ENCODE measurements around the gene S100A14. TPM values are rescaled to one million over a fixed set of nuclear protein-coding genes. Genes with fewer than 3 reads are reported as not detected.

S100A14 gene
- polyA plus RNA-seq, 2 of the 4 experiments (the other 2 are of a cell fraction), result 0.21 TPM

DNA sequence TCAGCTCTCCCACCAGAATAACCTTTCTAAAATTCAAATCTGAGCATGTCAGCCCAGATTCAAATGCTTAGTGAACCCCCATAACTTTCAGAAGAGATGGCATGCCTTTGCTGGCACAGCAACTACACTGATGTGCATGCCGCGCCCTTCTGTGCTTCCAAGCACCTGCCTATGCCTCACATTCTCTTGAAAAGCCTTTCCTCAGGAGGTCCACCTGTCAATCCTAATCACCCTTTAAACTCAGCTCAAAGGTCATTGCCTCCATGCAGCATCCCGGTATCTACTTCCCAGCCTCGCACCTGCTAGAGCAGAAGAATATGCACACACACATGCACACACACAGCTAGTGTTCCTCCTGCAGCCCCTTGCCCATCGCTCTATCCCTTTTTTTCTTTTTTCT lies 45.3 kb downstream of the S100A14 start:
- no peak for TF ChIP-seq SMC3 (IDR thresholded peaks at IDR 0.05)
- TF ChIP-seq USF2 (IDR thresholded peaks at IDR 0.05), result no peak
- no peak for TF ChIP-seq CBX2 (IDR thresholded peaks at IDR 0.05; ENCODE audit: borderline replicate concordance, low read depth)
- no peak for TF ChIP-seq FOSB (CRISPR knock-in tag; IDR thresholded peaks at IDR 0.05)
- TF ChIP-seq, protein P1, sequence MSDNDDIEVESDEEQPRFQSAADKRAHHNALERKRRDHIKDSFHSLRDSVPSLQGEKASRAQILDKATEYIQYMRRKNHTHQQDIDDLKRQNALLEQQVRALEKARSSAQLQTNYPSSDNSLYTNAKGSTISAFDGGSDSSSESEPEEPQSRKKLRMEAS (IDR thresholded peaks at IDR 0.05), result no peak
- no peak for TF ChIP-seq CHD4 (IDR thresholded peaks at IDR 0.05; ENCODE audit: borderline replicate concordance)
- no peak for TF ChIP-seq HOXB13 (CRISPR knock-in tag; IDR thresholded peaks at IDR 0.05; ENCODE audit: low read depth)
- TF ChIP-seq FOSL2 (IDR thresholded peaks at IDR 0.05), result no peak
- no peak for TF ChIP-seq FOSL2 (CRISPR knock-in tag; IDR thresholded peaks at IDR 0.05)
- TF ChIP-seq, protein P2, sequence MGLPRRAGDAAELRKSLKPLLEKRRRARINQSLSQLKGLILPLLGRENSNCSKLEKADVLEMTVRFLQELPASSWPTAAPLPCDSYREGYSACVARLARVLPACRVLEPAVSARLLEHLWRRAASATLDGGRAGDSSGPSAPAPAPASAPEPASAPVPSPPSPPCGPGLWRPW (IDR thresholded peaks at IDR 0.05), result no peak
- no peak for TF ChIP-seq PHF8 (IDR thresholded peaks at IDR 0.05; ENCODE audit: borderline replicate concordance, low read depth)
- TF ChIP-seq ZFP36 (IDR thresholded peaks at IDR 0.05; ENCODE audit: borderline replicate concordance, partially characterized antibody), result no peak
- TF ChIP-seq EP300 (IDR thresholded peaks at IDR 0.05), result no peak
- TF ChIP-seq TP53 (CRISPR knock-in tag; IDR thresholded peaks at IDR 0.05), result no peak
- TF ChIP-seq FOXS1 (CRISPR knock-in tag; IDR thresholded peaks at IDR 0.05), result no peak
- Histone ChIP-seq H3K4me3 (no peak overlapping the region), H3K9me3 (no peaks in the 10 kb centered on the region), H3K4me1 (peaks cover 36% of the 10 kb centered on the region), H3K4me2 (no peak overlapping the region), H3K27ac (0 out of 6 replicates have a peak overlapping the region, but pooled peaks of 1 of the 2 experiments have one; percentile 8)
- no peak for DNase-seq (ENCODE audit: low read depth in 1 of 2, low spot score in 1 of 2)
- no peak for FAIRE-seq
- WGBS (ENCODE audit: missing lambda C conversion rate), result 85% methylated on average over 5 of the region's 5 CpGs
- ChIA-PET CTCF (interaction anchor here (0.6 to 7.5 kb wide), 17 partner anchors 15 to 701 kb away, joined by 3 to 471 read pairs (median 32); partner anchors contain the start of genes CHTOP, NPR1, S100A1 and S100A13), POLR2A (interaction anchor here (2.5 to 3.4 kb wide), 2 partner anchors 36 to 63 kb away, joined by 12 to 24 read pairs; partner anchors contain the start of genes CHTOP and S100A6)
- no peak for ATAC-seq

DNA sequence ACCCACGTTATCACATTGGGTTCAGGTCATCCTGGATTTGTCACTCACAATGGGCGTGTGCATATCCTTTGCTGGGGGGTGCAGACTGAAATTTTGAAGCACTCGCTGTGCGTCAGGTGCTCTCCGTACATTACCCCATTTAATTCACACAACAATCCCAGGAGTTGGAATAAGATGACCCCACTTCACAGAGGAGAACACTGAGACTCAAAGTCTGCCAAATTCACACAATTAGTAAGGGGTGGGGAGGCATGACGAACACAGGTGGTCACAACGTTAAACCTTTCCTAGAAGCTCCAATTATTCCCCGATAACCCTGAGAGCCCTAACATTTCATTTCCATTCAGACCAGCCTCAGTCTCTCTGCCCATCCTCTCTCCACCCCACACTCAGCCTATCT lies 46.7 kb downstream of the S100A14 start:
- no peak overlapping the region for H3K4me2 ChIP-seq

More for the DNA sequence above, 46.7 kb downstream of the S100A14 start:
- Histone ChIP-seq H3K27ac (peak overlapping the region in 1 of 2 experiments; percentile 97; a peak in 4 of 6 replicates), H3K4me1 (peaks cover 50% of the 10 kb centered on the region), H3K9me3 (no peaks in the 10 kb centered on the region), H3K4me3 (no peak overlapping the region)
- WGBS (ENCODE audit: missing lambda C conversion rate), result 90% methylated on average over 8 of the region's 8 CpGs
- TF ChIP-seq KDM1A (IDR thresholded peaks at IDR 0.05; ENCODE audit: low read depth), result 0 out of 2 replicates have a peak, but pooled peaks have one; percentile 26
- TF ChIP-seq, protein P3, sequence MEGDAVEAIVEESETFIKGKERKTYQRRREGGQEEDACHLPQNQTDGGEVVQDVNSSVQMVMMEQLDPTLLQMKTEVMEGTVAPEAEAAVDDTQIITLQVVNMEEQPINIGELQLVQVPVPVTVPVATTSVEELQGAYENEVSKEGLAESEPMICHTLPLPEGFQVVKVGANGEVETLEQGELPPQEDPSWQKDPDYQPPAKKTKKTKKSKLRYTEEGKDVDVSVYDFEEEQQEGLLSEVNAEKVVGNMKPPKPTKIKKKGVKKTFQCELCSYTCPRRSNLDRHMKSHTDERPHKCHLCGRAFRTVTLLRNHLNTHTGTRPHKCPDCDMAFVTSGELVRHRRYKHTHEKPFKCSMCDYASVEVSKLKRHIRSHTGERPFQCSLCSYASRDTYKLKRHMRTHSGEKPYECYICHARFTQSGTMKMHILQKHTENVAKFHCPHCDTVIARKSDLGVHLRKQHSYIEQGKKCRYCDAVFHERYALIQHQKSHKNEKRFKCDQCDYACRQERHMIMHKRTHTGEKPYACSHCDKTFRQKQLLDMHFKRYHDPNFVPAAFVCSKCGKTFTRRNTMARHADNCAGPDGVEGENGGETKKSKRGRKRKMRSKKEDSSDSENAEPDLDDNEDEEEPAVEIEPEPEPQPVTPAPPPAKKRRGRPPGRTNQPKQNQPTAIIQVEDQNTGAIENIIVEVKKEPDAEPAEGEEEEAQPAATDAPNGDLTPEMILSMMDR (IDR thresholded peaks at IDR 0.05), result no peak
- no peak for TF ChIP-seq CEBPB (IDR thresholded peaks at IDR 0.05)
- no peak for TF ChIP-seq ZFP36 (IDR thresholded peaks at IDR 0.05; ENCODE audit: borderline replicate concordance, partially characterized antibody)
- TF ChIP-seq POLR2AphosphoS2 (conservative IDR thresholded peaks at IDR 0.05; ENCODE audit: low read length), result no peak
- ATAC-seq, result no peak
- no peak for DNase-seq (ENCODE audit: low read depth in 1 of 2, low spot score in 1 of 2)
- POLR2A ChIA-PET, result interaction anchor here (2.4 kb wide), 1 partner anchor 35 kb away, joined by 102 read pairs; the partner anchor contains the start of gene S100A6
- CTCF ChIA-PET, result interaction anchor here (0.7 to 7.5 kb wide), 16 partner anchors 9 to 217 kb away, joined by 3 to 471 read pairs (median 30); partner anchors contain the start of genes CHTOP, NPR1, S100A1 and S100A13
- FAIRE-seq, result no peak

Data from A549 (cell line).